ENCODE measurements around the gene GLCCI1.

The GLCCI1 gene

GRCh38 chr7:7968544-7969305, at the start of gene GLCCI1:
GLCCI1 (plus strand) TSS chr7:7968796; CDS start chr7:7969351, 555 bp downstream.
- peak within 1 kb of the TSS; percentile 96 to 97 for H3K27ac ChIP-seq
- TF ChIP-seq CTCF (IDR thresholded peaks at IDR 0.05): no peak
- DNase-seq (ENCODE audit: low spot score): peak; percentile 97
- H3K4me3 ChIP-seq: peak within 1 kb of the TSS; percentile 95

GRCh38 chr7:7919449-7919945, 49.1 kb upstream of the GLCCI1 start:
- no peak for TF ChIP-seq CTCF (IDR thresholded peaks at IDR 0.05)

GRCh38 chr7:7920056-7920455, 48.5 kb upstream of the GLCCI1 start:
- DNase-seq (ENCODE audit: low spot score): no peak
- no peak for TF ChIP-seq CTCF (IDR thresholded peaks at IDR 0.05)
- Histone ChIP-seq H3K27ac (no peak overlapping the region), H3K4me3 (no peak overlapping the region)

More at GRCh38 chr7:7919449-7919945, 49.1 kb upstream of the GLCCI1 start:
- no peak overlapping the region for H3K27ac ChIP-seq
- H3K4me3 ChIP-seq: no peak overlapping the region
- no peak for DNase-seq (ENCODE audit: low spot score)

- no peak for TF ChIP-seq CTCF (IDR thresholded peaks at IDR 0.05)
- DNase-seq (ENCODE audit: low spot score): no peak
- Histone ChIP-seq H3K27ac (no peak overlapping the region), H3K4me3 (no peak overlapping the region)
Measured at GRCh38 chr7:7920481-7920880, 48.1 kb upstream of the GLCCI1 start.

GRCh38 chr7:7921830-7922229, 46.8 kb upstream of the GLCCI1 start:
- no peak overlapping the region for H3K27ac ChIP-seq
- no peak for DNase-seq (ENCODE audit: low spot score)
- no peak overlapping the region for H3K4me3 ChIP-seq
- no peak for TF ChIP-seq CTCF (IDR thresholded peaks at IDR 0.05)

GRCh38 chr7:7922684-7923385, 45.8 kb upstream of the GLCCI1 start:
- TF ChIP-seq CTCF (IDR thresholded peaks at IDR 0.05): no peak
- Histone ChIP-seq H3K27ac (no peak overlapping the region), H3K4me3 (no peak overlapping the region)
- DNase-seq (ENCODE audit: low spot score): no peak

All from coronary artery (tissue), 2 donors.